AG09309 (cell line): Measurements from ENCODE around the gene EDC4.
"Not testable (repeated sequence)": the region's sequence is repeated elsewhere in the genome, so short reads cannot be mapped to it uniquely, and the experiment has no call there.

ENCODE experiments used
- DNase-seq: peaks from one replicate; pipeline ENCODE4 v3.0.0-alpha.2; 2010; ENCODE audit warnings: low read depth
- H3K4me3 ChIP-seq: 2 replicates; pipeline ENCODE4 v1.5.1; 2011; ENCODE audit warnings: mild to moderate bottlenecking, low read depth, low read length, moderate library complexity; ENCODE audit not compliant: control insufficient read depth
- TF ChIP-seq, protein P1 (sequence below): IDR thresholded peaks from 2 replicates; pipeline ENCODE4 v1.5.1; 2011; ENCODE audit warnings: mild to moderate bottlenecking, low read depth, low read length, inconsistent platforms; ENCODE audit not compliant: insufficient read depth, control insufficient read depth; ENCODE audit errors: missing control alignments

Gene EDC4

DNA sequence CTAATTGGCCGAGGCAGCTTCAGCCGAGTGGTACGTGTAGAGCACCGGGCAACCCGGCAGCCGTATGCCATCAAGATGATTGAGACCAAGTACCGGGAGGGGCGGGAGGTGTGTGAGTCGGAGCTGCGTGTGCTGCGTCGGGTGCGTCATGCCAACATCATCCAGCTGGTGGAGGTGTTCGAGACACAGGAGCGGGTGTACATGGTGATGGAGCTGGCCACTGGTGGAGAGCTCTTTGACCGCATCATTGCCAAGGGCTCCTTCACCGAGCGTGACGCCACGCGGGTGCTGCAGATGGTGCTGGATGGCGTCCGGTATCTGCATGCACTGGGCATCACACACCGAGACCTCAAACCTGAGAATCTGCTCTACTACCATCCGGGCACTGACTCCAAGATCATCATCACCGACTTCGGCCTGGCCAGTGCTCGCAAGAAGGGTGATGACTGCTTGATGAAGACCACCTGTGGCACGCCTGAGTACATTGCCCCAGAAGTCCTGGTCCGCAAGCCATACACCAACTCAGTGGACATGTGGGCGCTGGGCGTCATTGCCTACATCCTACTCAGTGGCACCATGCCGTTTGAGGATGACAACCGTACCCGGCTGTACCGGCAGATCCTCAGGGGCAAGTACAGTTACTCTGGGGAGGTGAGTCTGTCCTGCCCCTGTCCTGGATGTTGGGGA is 36.3 kb downstream of the EDC4 start:
- TF ChIP-seq, protein P1, sequence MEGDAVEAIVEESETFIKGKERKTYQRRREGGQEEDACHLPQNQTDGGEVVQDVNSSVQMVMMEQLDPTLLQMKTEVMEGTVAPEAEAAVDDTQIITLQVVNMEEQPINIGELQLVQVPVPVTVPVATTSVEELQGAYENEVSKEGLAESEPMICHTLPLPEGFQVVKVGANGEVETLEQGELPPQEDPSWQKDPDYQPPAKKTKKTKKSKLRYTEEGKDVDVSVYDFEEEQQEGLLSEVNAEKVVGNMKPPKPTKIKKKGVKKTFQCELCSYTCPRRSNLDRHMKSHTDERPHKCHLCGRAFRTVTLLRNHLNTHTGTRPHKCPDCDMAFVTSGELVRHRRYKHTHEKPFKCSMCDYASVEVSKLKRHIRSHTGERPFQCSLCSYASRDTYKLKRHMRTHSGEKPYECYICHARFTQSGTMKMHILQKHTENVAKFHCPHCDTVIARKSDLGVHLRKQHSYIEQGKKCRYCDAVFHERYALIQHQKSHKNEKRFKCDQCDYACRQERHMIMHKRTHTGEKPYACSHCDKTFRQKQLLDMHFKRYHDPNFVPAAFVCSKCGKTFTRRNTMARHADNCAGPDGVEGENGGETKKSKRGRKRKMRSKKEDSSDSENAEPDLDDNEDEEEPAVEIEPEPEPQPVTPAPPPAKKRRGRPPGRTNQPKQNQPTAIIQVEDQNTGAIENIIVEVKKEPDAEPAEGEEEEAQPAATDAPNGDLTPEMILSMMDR = no peak
- H3K4me3 ChIP-seq = no peak overlapping the region
- DNase-seq = no peak

DNA sequence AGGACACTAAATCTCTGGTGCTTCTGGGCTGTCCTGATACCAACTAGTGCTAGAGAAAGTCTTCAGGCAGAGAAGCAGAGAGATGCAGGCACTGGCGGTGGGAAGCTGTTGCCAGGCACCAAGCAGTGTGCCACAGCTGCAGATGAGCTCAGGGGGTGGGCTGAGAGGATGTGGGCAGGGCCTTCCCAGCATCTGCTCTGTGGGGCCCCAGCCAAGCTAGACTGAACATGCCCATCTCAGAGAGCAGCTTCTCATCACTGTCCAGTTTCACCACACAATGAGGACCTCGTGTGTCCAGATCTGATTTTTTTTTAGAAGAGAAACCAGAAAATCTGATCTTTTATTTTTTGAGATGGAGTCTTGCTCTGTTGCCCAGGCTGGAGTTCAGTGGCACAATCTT is 37.3 kb downstream of the EDC4 start:
- peak; percentile 31 for DNase-seq

DNA sequence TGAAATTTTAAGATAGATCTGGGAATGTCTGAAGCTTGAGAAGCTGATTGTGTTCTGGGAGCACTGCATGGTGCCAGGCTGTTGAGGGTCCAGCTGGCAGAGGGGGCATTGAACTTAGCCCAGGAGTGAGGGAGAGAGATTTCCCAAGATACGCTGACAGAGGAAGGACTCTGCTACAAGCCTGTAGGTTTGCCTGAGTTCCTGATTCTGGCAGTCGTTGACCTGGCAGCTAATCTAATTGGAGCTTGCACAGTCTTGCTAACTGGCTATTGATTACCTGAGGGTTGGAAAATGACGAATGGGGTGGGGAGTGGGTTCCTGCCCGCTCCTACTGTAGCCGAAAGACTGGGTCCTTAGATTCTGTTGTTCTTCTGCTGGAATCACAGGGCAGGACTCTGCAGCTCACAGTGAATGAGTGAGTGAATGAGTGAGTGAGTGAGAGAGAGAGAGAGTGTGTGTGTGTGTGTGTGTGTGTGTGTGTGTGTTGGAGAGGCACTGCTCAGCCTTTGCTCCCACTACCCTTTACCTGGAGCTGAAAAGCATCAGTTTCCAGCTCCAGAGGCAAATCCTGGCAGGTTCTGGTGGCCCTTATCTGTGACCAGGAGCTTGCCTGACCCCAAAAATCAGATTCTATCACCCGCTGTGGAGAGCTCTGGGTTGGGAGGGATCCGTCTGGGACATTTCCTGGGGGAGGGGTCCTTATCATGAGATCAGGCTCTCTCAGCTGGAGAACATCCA is 42.1 kb downstream of the EDC4 start:
- TF ChIP-seq, protein P1 = no peak
- no peak overlapping the region for H3K4me3 ChIP-seq
- DNase-seq = no peak

More for the DNA sequence above, 37.3 kb downstream of the EDC4 start:
- TF ChIP-seq, protein P1 = no peak
- H3K4me3 ChIP-seq = no peak overlapping the region

DNA sequence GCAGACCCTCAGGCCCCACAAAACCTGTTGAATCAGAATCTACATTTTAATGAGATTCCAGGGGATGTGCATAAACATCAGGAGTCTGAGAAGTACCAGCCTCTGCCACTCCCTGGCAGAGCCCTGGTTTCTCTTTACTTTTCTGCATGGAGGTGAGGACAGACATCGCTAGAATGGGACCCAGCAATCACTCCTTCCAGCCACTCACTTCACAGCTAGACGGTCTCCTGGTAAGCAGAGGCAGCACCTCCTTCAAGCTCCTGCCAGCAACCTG is 42.6 kb downstream of the EDC4 start:
- DNase-seq, H3K4me3 ChIP-seq: not testable (repeated sequence)

DNA sequence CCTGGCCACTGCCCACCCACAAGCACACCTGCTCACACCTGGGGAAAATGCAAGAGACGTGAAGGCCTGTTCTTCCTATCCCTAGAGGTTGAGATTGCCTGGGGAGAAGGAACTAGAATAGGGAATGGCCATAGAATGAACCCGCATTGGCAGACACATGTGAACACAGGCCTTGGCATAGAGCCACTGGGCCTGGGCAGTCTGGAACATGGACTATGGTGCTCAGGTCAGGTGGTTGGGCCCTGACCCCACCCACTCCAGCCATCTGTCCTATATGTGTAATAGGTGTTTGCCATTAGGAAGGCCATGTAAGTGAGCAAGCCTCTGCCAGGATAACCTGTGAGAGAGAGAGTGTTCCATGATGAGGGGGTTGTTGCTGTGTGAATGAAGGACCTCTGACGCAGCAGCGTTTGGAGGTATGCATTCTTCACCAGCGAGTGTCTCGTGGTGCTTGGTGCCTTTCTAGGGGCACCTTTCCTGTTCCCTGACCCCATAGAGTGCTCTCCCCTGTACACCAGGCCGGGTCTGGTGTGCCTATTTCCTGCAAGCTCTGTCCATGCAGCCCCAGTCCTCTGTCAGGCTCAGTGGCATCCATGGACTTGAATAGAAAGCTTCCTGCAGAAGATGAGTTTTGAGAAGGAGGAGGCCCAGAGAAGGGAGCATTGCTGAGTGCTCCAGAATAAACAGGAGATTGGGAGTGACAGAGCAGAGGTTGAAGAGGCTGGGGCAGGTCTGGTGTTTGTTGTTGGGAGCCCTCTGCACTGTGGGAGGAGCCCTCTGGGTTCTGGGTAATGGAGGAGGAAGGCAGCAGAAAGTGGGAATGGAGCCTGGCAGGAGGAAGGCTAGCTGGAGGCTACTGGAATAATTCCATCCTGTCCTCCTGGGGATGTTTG is 43.2 kb downstream of the EDC4 start:
- no peak for DNase-seq
- TF ChIP-seq, protein P1 = no peak
- H3K4me3 ChIP-seq = no peak overlapping the region

DNA sequence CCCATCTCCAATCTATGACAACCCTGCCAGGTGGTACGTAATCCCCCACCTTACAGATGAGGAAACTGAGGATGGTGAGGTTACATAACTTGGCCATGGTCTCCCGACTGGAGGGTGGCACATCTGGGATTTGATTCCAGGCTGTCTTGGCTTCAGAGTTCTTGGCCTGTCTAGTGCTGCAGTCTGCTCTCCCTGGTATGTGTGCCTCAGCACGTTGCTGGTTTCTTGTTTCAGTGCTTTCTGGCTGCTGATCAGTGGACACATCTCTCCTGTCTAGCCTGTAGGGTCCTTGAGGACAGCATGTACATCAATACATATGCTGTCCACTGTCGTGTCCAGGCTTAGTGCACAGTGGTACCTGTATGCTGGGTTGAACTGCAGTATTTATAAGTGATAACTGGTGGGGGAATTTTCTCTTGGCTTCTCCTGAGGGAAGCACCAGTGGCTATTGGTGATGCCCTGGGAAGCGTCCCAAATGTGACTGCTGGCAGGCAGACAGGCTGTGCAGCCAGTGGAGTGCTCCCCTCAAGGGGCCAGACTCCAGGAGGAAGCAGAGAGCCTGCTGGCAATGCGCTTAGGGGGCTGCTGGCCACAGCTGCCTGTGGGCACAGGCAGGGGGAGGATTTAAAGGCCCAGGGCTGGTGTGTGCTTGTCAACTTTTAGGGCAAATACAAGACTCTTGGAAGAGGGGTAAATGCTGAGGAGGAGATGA is 44.4 kb downstream of the EDC4 start:
- DNase-seq = no peak
- TF ChIP-seq, protein P1 = no peak

More for the DNA sequence above, 44.4 kb downstream of the EDC4 start:
- no peak overlapping the region for H3K4me3 ChIP-seq
